ENCODE measurements around the gene SHMT2.

GRCh38 chr12:57191410-57191809 lies 38.1 kb upstream of the SHMT2 start:
- TF ChIP-seq ZNF138 (CRISPR knock-in tag; conservative IDR thresholded peaks at IDR 0.05) (no peak), ESRRA (CRISPR knock-in tag; IDR thresholded peaks at IDR 0.05; ENCODE audit: borderline replicate concordance) (no peak)
- TF ChIP-seq, protein P1, sequence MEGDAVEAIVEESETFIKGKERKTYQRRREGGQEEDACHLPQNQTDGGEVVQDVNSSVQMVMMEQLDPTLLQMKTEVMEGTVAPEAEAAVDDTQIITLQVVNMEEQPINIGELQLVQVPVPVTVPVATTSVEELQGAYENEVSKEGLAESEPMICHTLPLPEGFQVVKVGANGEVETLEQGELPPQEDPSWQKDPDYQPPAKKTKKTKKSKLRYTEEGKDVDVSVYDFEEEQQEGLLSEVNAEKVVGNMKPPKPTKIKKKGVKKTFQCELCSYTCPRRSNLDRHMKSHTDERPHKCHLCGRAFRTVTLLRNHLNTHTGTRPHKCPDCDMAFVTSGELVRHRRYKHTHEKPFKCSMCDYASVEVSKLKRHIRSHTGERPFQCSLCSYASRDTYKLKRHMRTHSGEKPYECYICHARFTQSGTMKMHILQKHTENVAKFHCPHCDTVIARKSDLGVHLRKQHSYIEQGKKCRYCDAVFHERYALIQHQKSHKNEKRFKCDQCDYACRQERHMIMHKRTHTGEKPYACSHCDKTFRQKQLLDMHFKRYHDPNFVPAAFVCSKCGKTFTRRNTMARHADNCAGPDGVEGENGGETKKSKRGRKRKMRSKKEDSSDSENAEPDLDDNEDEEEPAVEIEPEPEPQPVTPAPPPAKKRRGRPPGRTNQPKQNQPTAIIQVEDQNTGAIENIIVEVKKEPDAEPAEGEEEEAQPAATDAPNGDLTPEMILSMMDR (IDR thresholded peaks at IDR 0.05) = no peak
